ENCODE measurements around the gene TXNDC11. TPM values are rescaled to one million over a fixed set of nuclear protein-coding genes. Genes with fewer than 3 reads are reported as not detected.

TXNDC11 gene
- total RNA-seq, 2 experiments from 2014 or later = 28.4 to 29.9 TPM

DNA sequence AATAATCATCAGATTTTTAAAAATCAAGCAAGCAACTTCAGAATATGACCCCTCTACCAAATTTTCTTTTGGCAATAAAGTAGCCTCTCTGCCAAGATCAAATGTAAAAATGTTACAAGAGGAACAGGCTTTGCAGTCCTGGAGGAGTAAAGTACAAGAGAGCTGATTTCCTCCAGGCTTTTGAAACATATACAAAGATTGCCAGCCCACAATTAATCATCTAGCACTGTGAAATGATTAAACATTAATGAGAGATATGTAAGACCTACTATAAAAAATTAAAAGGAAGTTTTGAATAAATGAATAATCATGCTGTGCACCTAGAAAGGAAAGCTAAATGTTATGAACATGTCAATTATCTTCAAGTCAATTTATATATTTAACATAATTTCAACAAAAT is 26.3 kb downstream of the TXNDC11 start:
- no peak for DNase-seq
- peaks cover 19% of the 10 kb centered on the region for H3K36me3 Mint-ChIP-seq
- no peak overlapping the region for H3K4me3 Mint-ChIP-seq
- no peaks in the 10 kb centered on the region for H3K9me3 Mint-ChIP-seq
- ChIA-PET POLR2A (no interaction called here), CTCF (interaction anchor here (3.1 to 4.5 kb wide), 2 partner anchors 81 to 185 kb away, joined by 9 to 49 read pairs; partner anchors contain the start of gene ZC3H7A)
- H3K27ac Mint-ChIP-seq = no peak overlapping the region
- no peaks in the 10 kb centered on the region for H3K27me3 Mint-ChIP-seq
- intact Hi-C loops (cut with micrococcal nuclease) = loop anchor here (10.0 kb wide), 1 partner anchor 312 kb away; no protein-coding TSS in a partner anchor
- H3K4me1 Mint-ChIP-seq (ENCODE audit: low read depth) = peaks cover 14% of the 10 kb centered on the region

DNA sequence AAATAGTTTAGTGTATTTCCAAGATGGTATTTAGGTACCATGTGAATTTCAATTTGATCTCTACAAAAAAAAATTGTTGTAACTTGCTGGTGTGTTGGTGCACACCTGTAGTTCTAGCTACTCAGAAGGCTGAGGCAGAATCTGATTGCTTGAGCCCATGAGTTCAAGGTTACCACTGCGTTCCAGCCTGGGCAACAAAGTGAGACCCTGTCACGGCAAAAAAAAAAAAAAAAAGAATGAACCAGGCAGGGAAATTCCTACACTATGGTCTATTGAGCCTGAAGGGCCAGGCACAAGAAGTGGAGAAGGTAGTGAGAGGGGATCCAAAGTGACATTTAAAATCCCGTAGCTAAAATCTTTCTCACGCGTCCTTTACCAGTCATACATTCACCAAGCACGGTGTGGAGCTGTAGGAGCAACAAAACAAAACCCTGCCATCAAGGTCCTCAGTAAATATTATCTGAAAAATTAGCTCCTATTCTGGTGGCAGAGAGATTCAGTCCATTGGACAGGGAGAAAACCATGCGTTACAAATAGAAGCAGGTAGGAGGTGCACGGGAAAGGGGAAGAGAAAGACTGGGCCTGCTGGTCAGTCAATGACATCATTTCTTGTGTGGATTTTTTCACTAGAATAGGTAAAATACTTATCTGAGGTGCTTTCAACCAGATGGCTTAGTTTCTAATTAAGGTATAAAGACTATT is 27.3 kb downstream of the TXNDC11 start:
- H3K36me3 Mint-ChIP-seq = peaks cover 19% of the 10 kb centered on the region
- H3K9me3 Mint-ChIP-seq = no peaks in the 10 kb centered on the region
- DNase-seq = no peak
- intact Hi-C loops (cut with micrococcal nuclease) = loop anchor here (10.0 kb wide), 1 partner anchor 311 kb away; no protein-coding TSS in a partner anchor
- no peak overlapping the region for H3K4me3 Mint-ChIP-seq
- CTCF ChIA-PET = interaction anchor here (0.7 to 4.5 kb wide), 23 partner anchors 10 to 761 kb away, joined by 3 to 49 read pairs (median 4); partner anchors contain the start of gene ZC3H7A
- H3K4me1 Mint-ChIP-seq (ENCODE audit: low read depth) = peaks cover 14% of the 10 kb centered on the region
- no peaks in the 10 kb centered on the region for H3K27me3 Mint-ChIP-seq
- no peak overlapping the region for H3K27ac Mint-ChIP-seq
- POLR2A ChIA-PET = no interaction called here

DNA sequence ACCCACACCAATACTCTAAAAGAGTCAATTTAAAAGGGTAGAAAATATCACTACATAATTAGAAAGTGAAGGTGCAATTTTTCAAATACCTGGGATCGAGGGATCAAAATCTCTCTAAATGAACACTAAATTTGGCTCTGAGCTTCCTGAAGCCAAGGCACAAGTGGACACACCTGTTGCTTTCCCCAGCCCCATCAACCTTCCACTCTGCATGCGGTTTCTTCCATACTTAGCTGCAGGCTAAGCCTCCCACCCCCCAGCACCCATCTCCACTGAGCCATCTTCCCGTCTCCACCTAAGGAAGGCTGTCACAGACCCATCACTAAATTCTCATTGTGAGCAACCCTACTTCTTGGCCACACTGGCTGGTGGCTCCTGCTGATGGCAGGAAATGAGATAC is 30.5 kb downstream of the TXNDC11 start:
- Mint-ChIP-seq H3K36me3 (peaks cover 20% of the 10 kb centered on the region), H3K9me3 (no peaks in the 10 kb centered on the region), H3K27ac (no peak overlapping the region), H3K4me1 (ENCODE audit: low read depth) (peaks cover 8% of the 10 kb centered on the region), H3K27me3 (no peaks in the 10 kb centered on the region), H3K4me3 (no peak overlapping the region)
- ChIA-PET POLR2A (no interaction called here), CTCF (interaction anchor here (1.0 to 3.2 kb wide), 6 partner anchors 10 to 316 kb away, joined by 3 to 14 read pairs (median 4); no protein-coding TSS in a partner anchor)
- intact Hi-C loops (cut with micrococcal nuclease) = loop anchor here (10.0 kb wide), 1 partner anchor 307 kb away; no protein-coding TSS in a partner anchor
- no peak for DNase-seq

DNA sequence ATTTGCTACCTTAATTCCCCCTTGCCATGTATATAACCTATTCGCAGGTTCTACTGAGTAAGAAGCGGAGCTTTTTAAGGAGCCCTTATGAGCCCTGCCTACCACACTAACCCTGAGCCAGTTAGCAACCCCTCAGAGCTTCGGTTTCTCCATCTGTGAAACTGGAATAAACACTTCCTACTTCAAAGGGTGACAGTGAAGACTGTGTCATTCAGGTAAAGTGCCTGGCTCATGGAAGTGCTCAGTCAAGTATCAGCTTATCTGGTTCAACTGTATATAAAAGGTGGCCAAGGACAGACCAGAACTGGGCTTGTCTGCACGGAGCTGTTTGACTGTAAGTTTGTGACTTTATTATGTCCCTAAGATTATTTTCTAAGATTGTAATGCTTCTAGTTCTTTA is 31.0 kb downstream of the TXNDC11 start:
- no peak overlapping the region for H3K27ac Mint-ChIP-seq
- no peak for DNase-seq
- peaks cover 7% of the 10 kb centered on the region for H3K4me1 Mint-ChIP-seq (ENCODE audit: low read depth)
- ChIA-PET CTCF (interaction anchor here (1.0 to 3.2 kb wide), 5 partner anchors 59 to 316 kb away, joined by 3 to 14 read pairs (median 5); no protein-coding TSS in a partner anchor), POLR2A (no interaction called here)
- H3K36me3 Mint-ChIP-seq = peaks cover 19% of the 10 kb centered on the region
- no peaks in the 10 kb centered on the region for H3K9me3 Mint-ChIP-seq
- intact Hi-C loops (cut with micrococcal nuclease) = loop anchor here (10.0 kb wide), 1 partner anchor 307 kb away; no protein-coding TSS in a partner anchor
- H3K4me3 Mint-ChIP-seq = no peak overlapping the region
- H3K27me3 Mint-ChIP-seq = no peaks in the 10 kb centered on the region

DNA sequence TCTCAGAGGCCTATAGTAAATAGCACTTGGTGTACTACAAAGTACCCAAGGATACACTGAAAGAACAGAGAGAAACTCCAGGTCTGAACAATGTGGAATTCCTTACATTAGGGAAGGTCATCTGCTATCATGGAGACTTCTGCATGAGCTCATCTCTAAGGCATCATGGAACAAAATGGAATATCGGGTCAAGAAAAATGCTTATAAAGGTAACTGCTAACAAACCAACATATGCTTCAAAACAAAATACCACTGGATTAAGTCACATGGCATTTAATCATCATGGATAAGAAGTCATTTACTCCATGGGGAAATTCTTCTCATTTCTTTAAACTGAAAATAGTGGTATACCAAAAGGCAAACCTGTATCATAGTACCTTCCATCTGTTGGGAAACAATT is 34.2 kb downstream of the TXNDC11 start:
- CTCF ChIA-PET = interaction anchor here (1.0 to 1.4 kb wide), 3 partner anchors 177 to 360 kb away, joined by 3 to 4 read pairs (median 4); no protein-coding TSS in a partner anchor
- no peaks in the 10 kb centered on the region for H3K9me3 Mint-ChIP-seq
- intact Hi-C loops (cut with micrococcal nuclease) = no loop called here
- H3K4me3 Mint-ChIP-seq = no peak overlapping the region
- H3K4me1 Mint-ChIP-seq (ENCODE audit: low read depth) = peaks cover 3% of the 10 kb centered on the region
- POLR2A ChIA-PET = interaction anchor here (1.0 to 1.3 kb wide), 2 partner anchors 10 to 11 kb away, joined by 3 read pairs; no protein-coding TSS in a partner anchor
- no peaks in the 10 kb centered on the region for H3K27me3 Mint-ChIP-seq
- H3K27ac Mint-ChIP-seq = no peak overlapping the region
- no peak for DNase-seq
- H3K36me3 Mint-ChIP-seq = peaks cover 13% of the 10 kb centered on the region

DNA sequence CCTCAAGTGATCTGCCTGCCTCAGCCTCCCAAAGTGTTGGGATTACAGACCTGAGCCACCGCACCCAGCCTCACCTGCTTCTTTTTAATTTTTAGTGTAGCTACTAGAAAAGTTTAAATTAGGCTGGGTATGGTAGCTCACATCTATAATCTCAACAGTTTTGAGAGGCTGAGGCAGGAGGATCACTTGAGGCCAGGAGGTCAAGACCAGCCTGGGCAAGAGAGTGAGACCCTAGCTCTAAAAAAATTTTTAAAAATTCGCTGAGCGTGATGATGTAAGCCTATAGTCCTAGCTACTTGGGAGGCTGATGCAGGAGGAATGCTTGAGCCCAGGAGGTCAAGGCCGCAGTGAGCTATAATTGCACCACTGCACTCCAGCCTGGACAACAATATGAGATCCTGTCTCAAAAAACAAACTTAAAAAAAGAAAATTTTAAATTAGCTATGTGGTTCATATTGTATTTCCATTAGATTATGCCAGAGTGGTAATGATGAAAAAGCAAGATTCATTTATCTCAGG is 34.9 kb downstream of the TXNDC11 start:
- H3K36me3 Mint-ChIP-seq = peaks cover 13% of the 10 kb centered on the region
- no peaks in the 10 kb centered on the region for H3K9me3 Mint-ChIP-seq
- H3K4me3 Mint-ChIP-seq = no peak overlapping the region
- peaks cover 5% of the 10 kb centered on the region for H3K4me1 Mint-ChIP-seq (ENCODE audit: low read depth)
- no peak overlapping the region for H3K27ac Mint-ChIP-seq
- no peaks in the 10 kb centered on the region for H3K27me3 Mint-ChIP-seq
- ChIA-PET POLR2A (interaction anchor here (1.0 to 1.3 kb wide), 2 partner anchors 10 to 11 kb away, joined by 3 read pairs; no protein-coding TSS in a partner anchor), CTCF (interaction anchor here (1.0 to 1.4 kb wide), 3 partner anchors 176 to 360 kb away, joined by 3 to 4 read pairs (median 4); no protein-coding TSS in a partner anchor)
- no peak for DNase-seq
- intact Hi-C loops (cut with micrococcal nuclease) = no loop called here

DNA sequence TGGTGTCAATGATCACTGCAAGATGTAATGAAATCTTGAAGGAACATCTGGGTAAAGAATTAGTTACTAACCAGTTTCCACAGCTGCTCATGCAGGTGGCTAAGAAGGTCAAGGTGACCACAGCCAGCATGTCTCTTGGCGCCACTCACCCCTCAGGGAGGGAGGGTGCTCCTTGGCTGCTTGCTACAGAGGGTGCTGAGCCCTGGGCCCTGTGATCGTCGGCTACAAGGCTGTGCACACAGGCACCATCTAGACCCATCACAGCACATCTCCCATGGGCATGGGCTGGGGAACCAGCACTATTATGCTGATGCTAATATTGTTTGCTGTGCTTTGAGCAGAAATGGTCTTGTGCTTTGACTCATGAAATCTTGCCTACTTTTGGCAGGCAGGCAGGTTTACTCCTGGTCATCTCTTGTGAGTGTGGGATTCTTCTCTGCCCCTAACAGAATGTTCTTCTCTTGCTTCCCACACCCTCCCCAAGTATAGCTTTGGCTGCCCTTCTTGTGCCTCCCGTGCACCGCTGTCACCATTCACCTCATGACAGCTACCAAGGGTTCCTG is 36.4 kb downstream of the TXNDC11 start:
- Mint-ChIP-seq H3K27me3 (no peaks in the 10 kb centered on the region), H3K4me3 (no peak overlapping the region), H3K4me1 (ENCODE audit: low read depth) (peaks cover 10% of the 10 kb centered on the region), H3K27ac (no peak overlapping the region), H3K36me3 (peaks cover 15% of the 10 kb centered on the region), H3K9me3 (no peaks in the 10 kb centered on the region)
- ChIA-PET POLR2A (no interaction called here), CTCF (interaction anchor here (1.0 to 3.5 kb wide), 2 partner anchors 8 to 174 kb away, joined by 3 to 12 read pairs; no protein-coding TSS in a partner anchor)
- intact Hi-C loops (cut with micrococcal nuclease) = no loop called here
- DNase-seq = no peak

DNA sequence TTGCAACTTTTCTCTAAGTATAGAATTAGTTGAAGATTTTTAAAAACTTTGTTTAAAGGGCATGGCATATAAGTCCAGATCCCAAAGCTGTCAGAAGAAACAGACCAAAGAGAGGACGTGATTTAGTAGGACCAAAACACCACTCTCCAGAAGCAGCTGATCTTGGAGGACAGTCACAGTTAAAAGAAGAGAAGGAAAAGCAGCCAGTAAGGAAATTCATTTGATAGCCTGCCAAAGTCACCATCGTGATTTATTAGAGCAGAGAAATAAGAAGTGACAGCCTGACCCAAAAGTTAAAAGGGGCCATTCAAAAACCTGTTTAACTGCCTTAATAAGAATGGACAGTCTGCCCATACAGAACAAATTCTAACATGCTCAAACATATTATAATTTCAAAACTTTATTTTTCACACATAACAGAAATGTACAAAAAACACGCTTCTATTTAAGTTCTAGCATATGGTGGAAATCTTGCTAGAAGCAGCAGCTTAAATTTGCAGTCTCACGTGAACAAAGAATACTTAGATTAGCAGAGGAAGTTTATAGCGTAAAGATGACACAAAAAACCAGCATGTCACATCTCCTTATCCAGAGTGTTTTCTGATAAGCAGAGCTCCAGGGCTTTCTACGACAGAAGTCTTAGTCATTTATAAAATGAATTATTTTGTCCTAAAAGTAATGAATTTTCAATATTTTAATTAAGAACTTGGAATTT is 37.2 kb downstream of the TXNDC11 start:
- POLR2A ChIA-PET = no interaction called here
- intact Hi-C loops (cut with micrococcal nuclease) = no loop called here
- CTCF ChIA-PET = interaction anchor here (1.0 to 3.5 kb wide), 2 partner anchors 9 to 173 kb away, joined by 3 to 12 read pairs; no protein-coding TSS in a partner anchor
- Mint-ChIP-seq H3K9me3 (no peaks in the 10 kb centered on the region), H3K4me1 (ENCODE audit: low read depth) (peaks cover 13% of the 10 kb centered on the region), H3K27ac (no peak overlapping the region), H3K4me3 (no peak overlapping the region), H3K36me3 (peaks cover 19% of the 10 kb centered on the region), H3K27me3 (no peaks in the 10 kb centered on the region)
- no peak for DNase-seq

DNA sequence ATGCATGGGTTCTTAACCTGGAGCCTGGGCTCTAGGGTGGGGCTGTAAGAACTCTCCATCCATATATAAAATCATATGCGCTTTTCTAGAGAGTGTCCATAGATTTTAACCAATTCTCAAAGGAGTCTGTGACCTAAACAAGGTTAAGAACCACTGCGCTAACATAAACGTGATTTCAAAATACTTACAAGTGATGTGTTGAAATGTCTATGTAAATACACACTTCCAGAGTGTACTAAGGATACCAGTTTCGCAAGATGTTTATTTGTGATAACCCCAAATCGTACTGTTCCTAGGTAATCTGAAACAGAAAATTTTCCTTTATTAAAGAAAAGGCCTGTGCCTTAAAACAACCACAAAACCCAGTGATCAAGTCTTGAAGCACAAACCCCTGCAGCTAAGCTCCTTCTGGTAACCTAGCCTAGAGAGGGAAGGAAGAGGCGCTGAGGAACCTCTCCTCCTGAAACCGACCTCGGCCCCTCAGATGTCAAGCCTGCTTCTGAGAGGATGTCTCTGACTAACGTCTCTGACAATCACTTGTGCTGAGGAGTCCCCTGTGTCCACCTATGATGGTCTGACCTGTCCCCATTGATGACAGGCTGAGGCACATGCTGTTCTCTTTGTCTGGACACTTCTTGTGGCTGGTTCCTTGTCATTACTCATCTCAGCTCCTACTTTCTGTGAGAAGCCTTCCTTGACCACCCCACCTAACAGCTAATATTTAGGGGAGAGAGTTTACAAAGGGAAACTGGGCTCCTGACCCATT is 42.2 kb downstream of the TXNDC11 start:
- ChIA-PET POLR2A (no interaction called here), CTCF (interaction anchor here (0.9 to 1.0 kb wide), 2 partner anchors 14 to 15 kb away, joined by 3 to 4 read pairs; no protein-coding TSS in a partner anchor)
- H3K9me3 Mint-ChIP-seq = no peaks in the 10 kb centered on the region
- no peak for DNase-seq
- peaks cover 46% of the 10 kb centered on the region for H3K36me3 Mint-ChIP-seq
- H3K27me3 Mint-ChIP-seq = no peaks in the 10 kb centered on the region
- no peak overlapping the region for H3K27ac Mint-ChIP-seq
- intact Hi-C loops (cut with micrococcal nuclease) = no loop called here
- H3K4me1 Mint-ChIP-seq (ENCODE audit: low read depth) = peaks cover 53% of the 10 kb centered on the region
- no peak overlapping the region for H3K4me3 Mint-ChIP-seq

DNA sequence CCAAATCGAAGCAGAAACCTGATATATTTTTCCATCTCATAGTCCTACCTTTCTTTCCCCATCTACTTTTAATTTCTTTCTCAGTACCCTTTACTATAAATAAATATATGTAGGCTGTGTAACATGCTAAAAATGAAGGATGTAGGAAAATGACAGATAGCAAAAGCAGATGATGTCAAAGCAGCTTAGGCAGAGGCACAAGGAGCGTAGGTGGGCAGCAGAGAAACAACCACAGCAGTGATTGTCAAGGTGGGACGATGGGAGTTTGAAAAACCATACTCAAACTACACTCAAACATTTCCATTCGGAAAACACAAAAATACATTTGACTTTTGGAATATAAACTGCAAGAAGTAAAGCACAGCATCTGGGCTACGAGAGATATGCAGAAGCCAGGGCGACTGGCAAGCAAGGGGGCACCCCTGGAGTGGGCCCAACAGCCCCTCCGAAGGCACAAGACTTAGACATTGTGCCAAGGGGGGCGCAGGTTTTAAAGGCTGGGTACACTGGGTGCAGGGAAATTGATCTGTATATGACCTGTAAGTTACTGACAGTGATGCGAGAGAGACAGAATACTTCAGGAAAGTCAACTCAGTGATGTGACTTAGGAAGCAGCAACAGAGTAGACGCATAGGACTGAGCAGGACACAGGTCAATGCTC is 43.3 kb downstream of the TXNDC11 start:
- H3K27ac Mint-ChIP-seq = peak overlapping the region; percentile 30
- DNase-seq = no peak
- peaks cover 48% of the 10 kb centered on the region for H3K36me3 Mint-ChIP-seq
- CTCF ChIA-PET = interaction anchor here (0.9 to 1.0 kb wide), 2 partner anchors 15 to 16 kb away, joined by 3 to 4 read pairs; no protein-coding TSS in a partner anchor
- no peaks in the 10 kb centered on the region for H3K9me3 Mint-ChIP-seq
- POLR2A ChIA-PET = interaction anchor here (1.6 kb wide), 1 partner anchor 92 kb away, joined by 4 read pairs; no protein-coding TSS in a partner anchor
- peaks cover 54% of the 10 kb centered on the region for H3K4me1 Mint-ChIP-seq (ENCODE audit: low read depth)
- intact Hi-C loops (cut with micrococcal nuclease) = loop anchor here (5.0 kb wide), 1 partner anchor 113 kb away; no protein-coding TSS in a partner anchor
- no peaks in the 10 kb centered on the region for H3K27me3 Mint-ChIP-seq
- H3K4me3 Mint-ChIP-seq = no peak overlapping the region
